G401.6 (cell line): Measurements from ENCODE around the gene ANXA4.
"Not testable (repeated sequence)": the region's sequence is repeated elsewhere in the genome, so short reads cannot be mapped to it uniquely, and the experiment has no call there.

ENCODE experiments used
- FAIRE-seq: peaks from 2 replicates; lab custom pipeline; 2012; peaks lifted over from hg19 to GRCh38; lab: Jason Lieb, UNC

ANXA4 gene

DNA sequence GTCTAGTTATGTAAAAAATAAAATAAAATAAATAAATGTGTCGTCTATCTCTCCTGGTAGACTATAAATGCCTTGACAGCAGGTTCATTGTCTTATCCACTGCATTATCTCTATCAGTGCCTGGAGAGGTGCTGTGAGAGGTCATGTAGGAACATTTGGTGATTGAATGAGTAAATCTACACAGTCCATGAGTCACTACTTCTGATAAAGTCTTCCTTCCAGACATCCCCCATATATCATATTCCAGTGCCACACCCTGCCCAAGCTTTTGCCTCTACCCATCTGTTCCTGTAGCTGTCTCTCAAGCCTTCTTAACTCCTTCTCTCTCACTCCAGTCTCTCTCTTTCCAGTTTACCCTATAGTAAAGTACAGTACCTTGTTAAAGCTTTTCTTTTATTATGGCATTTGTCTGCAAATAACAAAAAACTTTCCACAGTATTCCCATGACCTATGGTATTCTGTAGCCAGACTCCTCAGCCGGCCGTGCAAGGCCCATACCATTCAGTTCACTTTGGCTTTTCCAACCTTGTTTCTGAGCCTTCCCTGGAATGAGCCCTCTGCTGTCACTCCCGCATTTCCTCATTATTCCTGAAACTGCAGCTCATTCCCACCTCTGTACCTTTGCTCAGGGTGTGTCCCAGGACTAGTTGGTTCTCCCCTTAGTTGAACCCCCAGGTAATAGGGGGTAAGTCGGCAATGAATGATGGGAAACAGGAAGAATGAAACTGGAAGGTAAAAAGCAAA, 37.5 kb downstream of the ANXA4 start:
- FAIRE-seq, result no peak

DNA sequence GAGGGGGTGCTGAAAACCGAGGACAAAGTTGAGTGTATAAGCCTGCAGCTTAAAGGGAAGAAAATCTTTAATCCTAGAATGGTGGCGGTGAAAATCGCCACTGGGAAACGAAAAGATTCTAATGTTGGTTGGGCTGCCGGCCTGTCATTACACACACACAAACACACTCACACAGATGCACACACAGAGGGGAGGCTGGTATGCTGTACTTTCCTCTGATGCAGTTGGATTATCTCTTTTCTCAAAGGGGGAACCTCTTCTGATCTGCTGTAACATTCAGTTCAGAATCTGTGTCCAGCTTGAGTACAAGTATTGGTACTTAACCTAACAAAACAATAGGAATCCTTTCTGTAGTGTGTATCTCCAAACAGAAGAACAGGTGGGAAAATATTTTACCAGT, 39.0 kb downstream of the ANXA4 start:
- no peak for FAIRE-seq

DNA sequence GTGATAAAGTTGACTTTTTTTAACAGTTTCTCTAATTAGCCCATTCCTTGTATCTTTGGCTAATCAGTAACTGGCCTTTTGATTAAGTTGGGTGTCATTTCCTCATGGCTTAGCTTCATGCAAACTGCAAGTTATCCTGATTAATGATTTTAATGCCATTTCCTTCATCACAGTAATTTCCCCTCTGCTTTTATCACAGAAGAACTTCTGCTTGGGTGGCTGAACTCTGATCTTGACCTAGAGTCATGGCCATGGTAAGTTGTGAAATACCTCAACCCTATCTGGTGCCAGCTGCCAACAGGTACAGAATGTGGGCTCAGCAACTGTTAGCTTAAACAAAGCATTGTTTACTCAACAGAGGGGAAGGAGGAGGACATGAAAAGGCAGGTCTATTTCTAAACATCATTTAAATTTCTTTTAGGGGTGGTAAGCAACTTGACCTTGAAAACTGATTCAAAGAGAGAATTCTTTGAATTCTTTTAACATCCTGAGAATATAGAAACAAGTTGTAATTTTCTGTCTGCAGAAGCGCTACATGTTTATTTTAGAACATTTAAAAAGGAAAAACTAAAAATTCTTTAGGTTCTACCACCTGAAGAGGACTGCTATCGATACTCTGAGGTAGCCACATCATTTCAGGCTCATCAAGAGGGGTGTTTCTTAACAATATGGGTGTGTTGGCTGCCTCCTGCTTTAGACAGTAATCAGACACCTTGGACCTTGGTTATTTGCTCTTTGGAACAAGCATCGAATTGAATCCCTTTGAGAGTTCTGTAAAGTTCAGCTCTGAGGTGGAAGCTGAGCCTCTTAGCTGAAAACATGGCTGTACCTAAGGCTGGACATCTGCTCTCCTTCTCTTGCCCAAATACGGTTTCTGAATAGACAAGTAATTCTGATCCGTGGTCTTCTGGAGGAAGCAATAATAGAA, 39.7 kb downstream of the ANXA4 start:
- FAIRE-seq, result no peak

DNA sequence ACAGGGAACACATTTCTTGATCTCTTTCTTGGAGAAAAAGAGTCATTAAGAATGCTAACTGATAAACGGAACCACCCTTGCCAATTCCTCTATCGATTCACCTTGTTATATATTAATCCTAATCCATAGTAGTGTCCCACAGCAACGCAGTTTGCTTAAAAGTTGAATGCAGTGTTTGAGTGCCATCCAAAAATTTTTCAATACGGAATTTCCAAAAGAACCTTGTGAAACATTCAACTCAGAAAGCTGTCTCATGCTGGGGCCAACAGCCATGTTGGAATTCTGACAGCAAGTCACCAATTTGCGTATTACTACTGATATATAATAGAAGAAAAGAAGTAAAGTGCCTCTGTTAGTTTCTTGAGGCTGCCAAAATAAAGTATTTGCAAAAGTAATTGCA, 42.3 kb downstream of the ANXA4 start:
- FAIRE-seq, result no peak

DNA sequence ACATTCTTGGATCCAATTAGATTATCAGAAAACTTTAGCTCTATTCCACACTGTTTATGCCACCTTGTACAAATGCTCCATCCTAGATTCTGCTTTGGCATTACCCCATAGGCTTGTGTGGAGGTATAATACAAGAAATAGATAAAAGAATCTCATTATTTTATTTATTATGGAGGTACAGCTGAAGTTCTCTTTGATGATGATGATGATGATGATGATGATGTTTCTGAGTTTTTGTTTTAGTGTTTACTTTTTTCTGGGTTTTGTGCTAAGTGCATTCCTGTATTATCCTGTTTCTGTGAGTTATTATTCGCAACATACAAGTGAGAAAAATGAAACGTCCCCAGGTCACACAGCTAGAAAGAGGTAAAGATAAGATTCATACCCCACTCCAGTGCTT, 43.4 kb downstream of the ANXA4 start:
- no peak for FAIRE-seq

DNA sequence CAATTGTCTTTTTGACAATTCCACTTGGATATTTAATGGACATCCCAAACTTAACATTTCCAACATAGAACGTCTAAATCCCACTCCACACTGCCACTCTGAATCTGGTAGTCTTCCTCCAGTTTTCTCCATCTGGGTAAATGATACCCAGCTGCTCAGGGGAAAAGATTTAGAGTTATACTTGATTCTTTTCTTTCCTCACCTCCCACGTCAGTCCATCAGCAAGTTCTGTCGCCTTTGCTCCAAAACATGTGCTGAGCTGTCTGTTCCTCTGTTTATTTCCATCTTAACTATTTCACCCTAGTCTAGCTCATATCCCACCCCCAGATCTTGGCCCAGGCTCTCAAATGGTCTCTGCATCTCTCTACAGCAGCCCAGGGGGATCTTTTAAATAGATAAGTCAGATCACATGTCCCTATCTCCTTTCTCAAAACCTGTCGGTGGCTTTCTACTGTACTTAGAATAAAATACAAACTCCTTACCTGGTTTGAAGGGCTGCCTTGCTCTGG, 44.2 kb downstream of the ANXA4 start:
- FAIRE-seq, result no peak

DNA sequence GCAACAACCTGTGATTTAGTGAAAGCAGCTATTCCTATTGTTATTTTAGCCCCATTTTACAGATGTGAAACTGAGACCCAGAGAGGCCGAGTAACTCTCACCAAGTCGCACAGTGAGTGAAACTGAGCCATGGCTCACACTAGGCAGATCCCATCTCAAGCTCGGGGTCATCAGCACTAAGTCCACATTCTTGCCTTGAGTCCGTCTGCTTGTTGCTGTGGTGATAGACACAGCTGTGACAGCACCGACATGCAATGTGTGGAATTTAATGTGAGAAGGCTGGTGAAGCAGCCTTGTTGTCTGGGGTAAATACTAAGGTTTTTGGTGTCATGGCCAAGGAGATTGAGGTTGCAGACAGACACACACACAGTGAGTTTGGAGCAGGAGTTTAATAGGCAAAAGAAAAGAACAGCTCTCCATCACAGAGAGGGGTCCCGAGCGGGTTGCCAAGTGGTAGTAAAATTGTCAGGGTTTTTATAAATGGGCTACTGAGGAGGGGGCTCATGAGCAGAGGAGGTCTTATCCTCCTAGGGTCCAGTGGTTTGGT, 47.3 kb downstream of the ANXA4 start:
- FAIRE-seq, result no peak

DNA sequence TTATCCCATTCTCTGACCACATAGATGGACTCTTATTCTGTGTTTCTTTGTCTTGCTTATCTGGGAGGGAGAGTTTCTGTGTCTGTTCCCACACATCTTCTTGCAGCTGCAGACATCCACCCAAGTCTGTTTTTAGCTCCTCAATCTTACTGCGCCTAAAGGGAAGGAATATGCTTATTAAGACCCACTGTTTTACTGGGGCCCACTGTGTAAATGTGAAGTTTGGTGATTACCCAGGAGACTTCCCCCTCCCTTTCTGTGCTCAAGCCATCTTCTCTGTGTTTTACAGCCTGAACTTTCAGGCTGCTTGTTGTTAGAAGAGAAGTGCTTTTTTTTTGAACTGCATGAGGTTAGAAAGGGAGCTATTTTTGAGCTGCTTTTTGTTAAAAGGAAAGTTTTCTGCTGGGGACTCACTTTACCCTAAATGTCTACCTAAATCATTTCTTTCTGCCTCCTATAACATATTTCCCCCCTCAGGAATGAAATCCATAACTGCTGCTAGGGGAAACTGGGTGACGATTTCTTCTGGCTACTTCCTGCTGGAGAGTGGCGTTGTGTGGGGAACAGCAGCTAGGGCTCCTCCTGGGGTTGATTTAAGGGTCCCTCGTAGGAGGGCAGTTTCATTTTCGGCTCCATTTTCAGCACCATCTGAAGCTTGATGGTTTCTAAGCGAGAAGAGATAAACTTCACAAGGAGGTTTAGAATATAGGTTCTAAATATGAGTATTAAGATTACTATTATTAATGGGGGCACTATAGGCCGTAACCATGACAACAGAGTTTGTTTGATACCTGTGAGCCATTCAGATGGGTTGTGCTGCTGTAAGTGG, 48.1 kb downstream of the ANXA4 start:
- FAIRE-seq, result peak; percentile 27

DNA sequence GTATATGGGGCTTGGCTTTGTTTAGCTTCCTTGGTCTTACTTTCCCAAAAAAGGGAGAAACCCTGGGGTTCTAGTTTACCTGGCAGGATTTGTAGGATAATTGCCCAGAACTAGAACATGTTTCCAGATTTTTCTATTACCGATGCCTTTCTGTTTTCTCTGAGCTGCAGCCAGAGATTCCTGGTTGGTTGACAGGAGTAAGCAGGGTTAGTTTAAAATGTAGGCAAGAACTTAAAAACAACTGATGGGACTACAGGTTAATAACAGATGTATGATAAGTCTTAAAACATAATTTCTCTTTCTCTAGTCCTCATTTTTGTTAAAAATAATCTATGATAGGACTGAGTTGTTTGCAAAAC, 48.6 kb downstream of the ANXA4 start:
- no peak for FAIRE-seq

DNA sequence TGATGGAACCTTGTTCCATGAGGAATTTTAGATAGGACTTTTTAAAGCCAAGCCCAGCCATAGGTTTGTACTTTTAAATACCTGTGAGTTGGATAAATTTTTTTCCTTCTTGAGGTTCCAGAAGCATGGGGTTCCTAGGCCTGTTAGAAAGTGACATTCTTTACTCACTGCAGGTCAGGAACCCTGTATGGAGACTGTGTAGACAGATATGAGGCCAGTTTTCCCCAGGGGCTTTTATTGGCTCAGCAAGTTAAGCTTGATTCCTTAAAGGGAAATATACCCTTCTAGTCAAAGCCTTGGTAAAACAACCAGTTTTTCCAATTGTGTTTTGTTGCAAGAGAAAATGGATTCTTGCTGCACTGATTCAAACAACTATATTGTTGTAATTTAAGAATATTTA, 49.1 kb downstream of the ANXA4 start:
- peak; percentile 82 for FAIRE-seq

DNA sequence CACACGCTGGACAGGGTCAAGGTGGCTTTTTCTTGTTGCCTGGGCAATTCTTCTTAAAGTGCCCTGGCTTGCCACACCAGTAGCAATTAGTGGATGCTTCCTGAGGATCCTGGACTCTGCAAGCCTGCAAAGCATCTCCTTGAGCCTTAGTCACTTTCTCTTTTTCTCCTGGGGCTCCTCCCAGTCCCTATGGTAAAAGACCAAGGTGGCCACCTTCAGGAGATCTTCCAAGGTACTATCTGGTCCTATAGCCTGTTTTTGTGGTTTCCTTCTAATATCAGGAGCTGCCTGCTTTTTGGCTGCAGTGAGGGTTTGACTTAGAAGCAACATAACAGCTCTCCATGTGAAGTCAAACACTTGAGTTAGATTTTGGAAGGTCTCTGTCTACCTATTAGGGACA, 54.2 kb downstream of the ANXA4 start:
- FAIRE-seq, result no peak

DNA sequence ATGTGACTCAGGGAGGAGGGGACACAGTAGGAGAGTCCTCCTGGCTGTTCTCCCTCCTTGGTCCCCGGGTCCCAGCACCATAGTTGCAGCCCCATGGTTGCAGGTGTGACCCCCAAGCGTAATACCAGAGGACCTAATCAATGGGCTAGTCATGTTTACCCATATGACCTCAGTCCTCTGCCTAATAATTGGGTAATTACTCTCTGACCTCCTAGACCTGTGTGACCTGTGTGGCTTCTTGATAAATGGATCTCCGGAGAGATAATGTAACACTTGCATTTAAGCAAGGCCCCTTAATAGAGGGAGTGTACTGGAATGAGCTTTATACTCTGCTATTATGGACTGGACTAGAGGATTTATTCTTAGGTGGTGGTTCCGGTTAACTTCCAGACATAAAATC, 55.3 kb downstream of the ANXA4 start:
- FAIRE-seq, result no peak

DNA sequence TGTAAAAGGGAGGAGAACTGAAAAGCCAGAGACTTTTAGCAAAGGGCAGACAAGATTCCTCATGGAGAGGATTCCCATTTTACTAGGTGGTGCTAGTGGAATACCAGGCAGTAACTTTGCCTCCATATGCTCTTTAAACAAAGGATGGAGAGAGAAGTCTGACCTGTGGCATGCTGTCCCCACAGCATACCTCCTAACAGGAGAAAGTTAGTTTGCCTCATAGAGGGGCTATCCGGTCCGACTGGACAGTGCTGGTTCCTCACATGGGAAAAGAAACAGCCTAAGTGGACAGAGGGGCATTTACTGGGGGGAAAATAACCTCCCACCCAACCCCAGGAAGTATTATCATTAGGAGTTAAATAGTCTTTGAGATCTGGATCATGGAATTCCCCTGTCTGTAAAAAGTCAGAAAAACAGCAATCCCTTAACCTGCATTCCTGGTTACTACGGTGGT, 55.9 kb downstream of the ANXA4 start:
- no peak for FAIRE-seq

DNA sequence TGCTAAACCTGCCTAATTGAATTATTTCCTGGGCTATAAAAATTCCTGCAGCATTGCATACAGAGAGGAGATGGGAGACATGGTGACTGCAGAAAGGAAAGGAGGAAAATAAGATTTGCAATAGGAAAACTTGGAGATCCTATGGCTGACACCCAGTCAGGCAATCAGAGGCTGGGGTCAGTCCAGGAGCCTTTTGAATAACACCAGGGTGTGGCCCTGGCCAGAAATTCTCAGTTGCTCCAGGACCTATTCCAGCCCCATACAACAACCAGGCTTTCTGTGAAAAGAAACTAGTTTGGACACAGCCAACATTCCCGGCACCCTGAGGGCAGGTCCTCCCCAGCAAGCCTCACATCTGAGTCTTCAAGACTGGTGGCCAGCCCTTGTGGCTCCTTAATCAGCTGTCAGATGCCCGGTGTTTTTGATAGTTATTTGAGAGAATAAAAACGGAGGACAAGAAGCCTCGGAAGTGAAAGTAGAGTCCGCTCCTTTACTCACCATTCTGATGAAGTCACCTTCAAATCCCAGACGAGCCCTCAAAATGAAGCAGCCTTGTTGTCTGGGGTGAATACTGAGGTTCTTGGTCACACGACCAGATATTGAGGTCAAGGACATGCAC, 56.5 kb downstream of the ANXA4 start:
- FAIRE-seq, result peak; percentile 94

DNA sequence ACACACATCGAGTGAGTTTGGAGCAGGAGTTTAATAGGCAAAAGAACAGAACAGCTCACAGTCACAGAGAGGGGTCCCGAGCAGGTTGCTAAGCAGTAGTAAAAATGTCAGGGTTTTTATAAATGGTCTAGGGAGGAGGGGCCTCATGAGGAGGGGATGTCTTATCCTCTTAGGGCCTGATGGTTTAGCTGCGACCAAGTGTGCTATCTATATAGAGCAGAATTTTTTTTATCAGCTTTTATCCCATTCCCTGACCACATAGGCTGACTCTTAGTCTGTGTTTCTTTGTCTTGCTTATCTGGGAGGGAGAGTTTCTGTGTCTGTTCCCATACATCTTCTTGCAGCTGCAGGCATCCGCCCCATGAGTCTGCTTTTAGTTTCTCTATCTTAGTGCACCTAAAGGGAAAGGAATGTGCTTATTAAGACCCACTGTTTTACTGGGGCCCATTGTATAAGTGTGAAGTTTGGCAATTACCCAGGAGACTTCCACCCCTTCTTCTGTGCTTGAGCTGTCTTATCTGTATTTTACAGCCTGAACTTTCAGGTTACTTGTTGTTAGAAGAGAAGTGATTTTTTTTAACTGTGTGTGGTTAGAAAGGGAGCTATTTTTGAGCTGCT, 57.1 kb downstream of the ANXA4 start:
- FAIRE-seq, result peak; percentile 96

DNA sequence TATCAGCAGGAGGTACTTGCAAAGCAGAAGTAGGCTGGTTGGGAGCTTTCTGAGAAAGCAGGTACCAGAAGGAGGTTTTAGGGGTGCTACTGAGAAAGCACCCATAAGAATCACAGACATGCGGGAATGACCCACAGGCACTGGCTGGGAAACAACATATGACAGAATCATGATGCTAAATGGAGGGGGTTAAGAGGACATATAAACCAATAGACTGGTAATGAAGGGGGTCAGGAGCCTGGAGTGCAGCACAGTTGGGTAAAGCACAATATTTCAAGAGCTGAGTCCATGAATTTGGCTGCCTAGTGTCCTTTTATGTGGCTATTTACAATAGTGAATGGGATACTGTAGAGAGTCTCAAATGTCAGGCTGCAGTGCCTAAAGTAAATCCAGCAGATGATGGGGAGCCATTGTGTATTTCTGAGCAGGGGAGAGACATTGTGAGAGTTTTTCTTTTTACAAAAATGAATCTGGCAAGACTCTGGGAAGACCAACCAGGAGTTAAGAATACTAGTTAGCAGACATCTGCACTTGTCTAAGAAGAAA, 59.9 kb downstream of the ANXA4 start:
- no peak for FAIRE-seq

DNA sequence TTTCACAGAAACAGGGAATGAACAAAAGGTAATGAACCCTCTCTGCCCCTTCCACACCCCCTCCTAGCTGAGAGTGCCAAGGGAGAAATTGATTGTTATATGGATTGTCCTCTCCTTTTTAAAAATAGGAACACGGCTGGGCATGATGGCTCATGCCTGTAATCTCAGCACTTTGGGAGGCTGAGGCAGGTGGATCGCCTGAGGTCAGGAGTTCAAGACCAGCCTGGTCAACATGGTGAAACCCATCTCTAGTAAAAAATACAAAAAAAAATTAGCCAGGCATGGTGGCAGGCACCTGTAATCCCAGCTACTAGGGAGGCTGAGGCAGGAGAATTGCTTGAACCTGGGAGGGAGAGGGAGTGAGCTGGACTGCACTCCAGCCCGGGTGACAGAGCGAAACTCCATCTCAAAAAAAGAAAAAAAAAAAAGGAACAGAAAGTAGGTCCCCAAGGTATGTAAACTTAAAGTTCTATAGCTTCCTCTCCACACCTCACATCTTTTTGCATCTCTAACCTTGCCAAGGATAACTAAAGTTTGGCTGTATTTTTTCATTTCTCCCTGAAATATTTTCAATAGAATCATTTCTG, 60.9 kb downstream of the ANXA4 start:
- not testable (repeated sequence) for FAIRE-seq

DNA sequence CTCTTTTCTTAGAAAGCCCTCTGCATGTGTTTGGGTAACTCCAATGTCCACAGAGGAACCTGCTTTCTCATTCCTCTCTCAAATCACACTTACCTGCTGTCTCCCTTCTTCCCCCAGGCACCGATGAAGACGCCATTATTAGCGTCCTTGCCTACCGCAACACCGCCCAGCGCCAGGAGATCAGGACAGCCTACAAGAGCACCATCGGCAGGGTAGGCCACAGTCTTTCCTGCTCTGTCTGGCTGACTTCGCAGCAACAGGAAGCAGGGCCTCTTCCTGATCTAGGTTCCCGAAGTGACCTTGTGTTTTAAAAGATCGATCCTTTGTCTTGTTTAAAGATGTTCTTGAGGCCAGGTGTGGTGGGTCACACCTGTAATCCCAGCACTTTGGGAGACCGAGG, 62.5 kb downstream of the ANXA4 start:
- no peak for FAIRE-seq

DNA sequence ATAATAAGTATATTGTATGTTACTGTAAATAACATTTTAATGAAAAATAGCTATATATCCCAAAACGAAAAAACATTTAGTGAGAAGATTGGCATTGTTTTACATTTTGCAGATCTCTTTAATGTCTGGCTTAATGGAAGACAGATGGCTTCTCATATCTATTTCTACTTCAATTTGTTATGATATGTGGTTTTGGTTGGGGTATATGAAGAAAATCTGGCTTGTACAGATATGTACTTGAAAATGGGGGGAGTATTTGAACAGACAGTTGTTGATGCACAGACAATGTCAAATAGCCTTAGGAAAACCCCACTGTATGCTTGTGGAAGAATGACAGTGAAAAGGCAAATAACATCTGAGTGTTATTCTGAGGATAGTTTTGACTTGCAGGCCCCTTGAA, 64.0 kb downstream of the ANXA4 start:
- FAIRE-seq, result no peak

DNA sequence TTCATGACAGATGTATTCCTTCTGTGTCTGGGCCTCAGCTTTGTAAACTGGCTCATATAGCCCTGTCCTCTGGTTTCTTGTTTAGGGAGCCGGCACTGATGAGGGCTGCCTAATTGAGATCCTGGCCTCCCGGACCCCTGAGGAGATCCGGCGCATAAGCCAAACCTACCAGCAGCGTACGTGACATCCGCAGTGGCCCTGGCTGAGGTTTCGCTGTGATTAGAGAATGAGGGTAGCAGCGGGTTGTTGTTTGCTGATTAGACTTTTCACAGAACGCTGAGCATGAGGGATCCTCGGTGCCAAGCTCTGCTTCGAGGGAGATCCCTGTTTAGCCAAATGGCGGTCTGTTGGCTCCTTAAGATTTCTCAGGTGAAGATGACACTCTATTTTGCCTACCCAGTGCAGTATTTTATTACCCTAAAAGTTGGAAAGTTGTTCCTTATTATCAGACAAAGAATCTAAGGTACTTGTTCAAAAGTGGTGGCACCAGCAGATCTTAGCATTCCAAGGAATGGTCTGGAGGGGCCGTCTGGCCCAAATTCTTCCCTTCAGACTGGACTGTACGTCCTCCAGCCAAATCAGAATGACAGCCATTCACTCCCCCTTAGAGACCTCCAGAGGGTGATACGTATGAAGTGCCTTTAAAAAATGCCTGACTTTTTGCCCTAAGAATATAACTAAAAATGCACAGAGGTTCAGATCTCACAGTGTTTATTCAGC, 66.0 kb downstream of the ANXA4 start:
- no peak for FAIRE-seq
